PC-3 (cell line): ENCODE data around the gene FPR2.

ENCODE experiments used
- EZH2 ChIP-seq: fragments of 300-600 bp; sonication (generic); IDR thresholded peaks from one replicate; pipeline ENCODE4 v1.6.1; 2017; ENCODE audit warnings: antibody characterized with exemption, mild to moderate bottlenecking, low read length; ENCODE audit not compliant: unreplicated experiment
- EZH2phosphoT487 ChIP-seq: fragments of 300-600 bp; sonication (generic); IDR thresholded peaks from 2 replicates; pipeline ENCODE4 v1.6.1; 2018; ENCODE audit warnings: mild to moderate bottlenecking, antibody characterized with exemption, low read length, borderline replicate concordance
- TF ChIP-seq, protein P1 (sequence below): fragments of 300-600 bp; sonication (generic); conservative IDR thresholded peaks from 2 replicates; pipeline ENCODE4 v1.5.1; 2017; ENCODE audit warnings: antibody characterized with exemption, low read depth, mild to moderate bottlenecking, low read length

DNA sequence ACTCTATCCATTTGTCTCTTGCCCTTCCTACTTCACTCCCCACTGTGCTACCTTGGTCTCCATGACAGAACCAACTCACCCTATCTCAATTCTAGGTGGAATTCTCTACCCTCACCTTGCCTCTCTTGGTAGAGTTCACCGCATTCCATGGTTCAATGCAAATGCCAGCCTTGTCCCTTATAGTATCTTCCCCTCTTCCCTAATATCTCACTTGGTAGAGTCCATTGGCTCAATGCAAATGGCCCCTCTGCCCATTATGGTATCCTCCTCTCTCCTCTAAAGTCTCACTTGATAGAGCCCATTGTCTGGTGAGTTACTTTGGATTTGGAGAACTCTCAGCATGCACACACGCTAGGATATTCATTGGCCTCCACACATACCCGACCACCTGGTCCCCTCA is 45.1 kb upstream of the FPR2 start:
- TF ChIP-seq, protein P1, sequence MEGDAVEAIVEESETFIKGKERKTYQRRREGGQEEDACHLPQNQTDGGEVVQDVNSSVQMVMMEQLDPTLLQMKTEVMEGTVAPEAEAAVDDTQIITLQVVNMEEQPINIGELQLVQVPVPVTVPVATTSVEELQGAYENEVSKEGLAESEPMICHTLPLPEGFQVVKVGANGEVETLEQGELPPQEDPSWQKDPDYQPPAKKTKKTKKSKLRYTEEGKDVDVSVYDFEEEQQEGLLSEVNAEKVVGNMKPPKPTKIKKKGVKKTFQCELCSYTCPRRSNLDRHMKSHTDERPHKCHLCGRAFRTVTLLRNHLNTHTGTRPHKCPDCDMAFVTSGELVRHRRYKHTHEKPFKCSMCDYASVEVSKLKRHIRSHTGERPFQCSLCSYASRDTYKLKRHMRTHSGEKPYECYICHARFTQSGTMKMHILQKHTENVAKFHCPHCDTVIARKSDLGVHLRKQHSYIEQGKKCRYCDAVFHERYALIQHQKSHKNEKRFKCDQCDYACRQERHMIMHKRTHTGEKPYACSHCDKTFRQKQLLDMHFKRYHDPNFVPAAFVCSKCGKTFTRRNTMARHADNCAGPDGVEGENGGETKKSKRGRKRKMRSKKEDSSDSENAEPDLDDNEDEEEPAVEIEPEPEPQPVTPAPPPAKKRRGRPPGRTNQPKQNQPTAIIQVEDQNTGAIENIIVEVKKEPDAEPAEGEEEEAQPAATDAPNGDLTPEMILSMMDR, result no peak
- no peak for TF ChIP-seq EZH2
- TF ChIP-seq EZH2phosphoT487, result no peak
